Astrocyte (in vitro differentiated cells and primary cell): ENCODE measurements around the gene INTS7. TPM values are rescaled to one million over a fixed set of nuclear protein-coding genes. Genes with fewer than 3 reads are reported as not detected.

Experiments
- DNase-seq: peaks from one replicate; pipeline ENCODE4 v3.0.0-alpha.2; 2010; ENCODE audit warnings: low read depth
- FAIRE-seq: peaks from 2 replicates; lab custom pipeline; 2011; peaks lifted over from hg19 to GRCh38; lab: Jason Lieb, UNC
- H2AFZ ChIP-seq: 2 replicates; pipeline ENCODE4 v1.6.0; 2012; ENCODE audit warnings: low read depth, low read length, inconsistent platforms
- H3K27ac ChIP-seq: 2 replicates; pipeline ENCODE4 v1.5.1; 2011; ENCODE audit warnings: low read depth, low read length, inconsistent platforms
- H3K27me3 ChIP-seq: 2 replicates; pipeline ENCODE4 v1.6.0; 2011; ENCODE audit warnings: low read length, inconsistent platforms; ENCODE audit not compliant: insufficient read depth
- H3K36me3 ChIP-seq: 2 replicates; pipeline ENCODE4 v1.5.1; 2011; ENCODE audit warnings: low read length, inconsistent platforms; ENCODE audit not compliant: insufficient read depth
- H3K4me1 ChIP-seq: 2 replicates; pipeline ENCODE4 v1.5.1; 2011; ENCODE audit warnings: low read length, inconsistent platforms; ENCODE audit not compliant: insufficient read depth
- H3K4me2 ChIP-seq: 2 replicates; pipeline ENCODE4 v1.6.0; 2012; ENCODE audit warnings: low read length, inconsistent platforms
- H3K4me3 ChIP-seq: 2 replicates; pipeline ENCODE4 v1.5.1; 2011; ENCODE audit warnings: low read depth, mild to moderate bottlenecking, low read length, inconsistent platforms; ENCODE audit not compliant: insufficient read depth
- H3K79me2 ChIP-seq: 2 replicates; pipeline ENCODE4 v1.6.0; 2012; ENCODE audit warnings: mild to moderate bottlenecking, low read length, inconsistent platforms; ENCODE audit not compliant: insufficient read depth
- H3K9ac ChIP-seq: 2 replicates; pipeline ENCODE4 v1.6.0; 2012; ENCODE audit warnings: mild to moderate bottlenecking, low read length, inconsistent platforms
- H3K9me3 ChIP-seq: 2 replicates; pipeline ENCODE4 v1.5.1; 2012; ENCODE audit warnings: low read depth, mild to moderate bottlenecking, low read length, inconsistent platforms; ENCODE audit not compliant: insufficient read depth
- H4K20me1 ChIP-seq: 2 replicates; pipeline ENCODE4 v1.6.0; 2012; ENCODE audit warnings: low read length, inconsistent platforms; ENCODE audit not compliant: insufficient read depth
- H3K27ac Mint-ChIP-seq: one replicate; pipeline ENCODE4 v1.8.0; 2021; ENCODE audit warnings: mild to moderate bottlenecking, mixed read lengths; ENCODE audit not compliant: unreplicated experiment
- H3K27me3 Mint-ChIP-seq: one replicate; pipeline ENCODE4 v1.8.0; 2021; ENCODE audit warnings: low read depth, mixed read lengths; ENCODE audit not compliant: unreplicated experiment
- H3K36me3 Mint-ChIP-seq: one replicate; pipeline ENCODE4 v1.8.0; 2021; ENCODE audit warnings: low read depth, mixed read lengths; ENCODE audit not compliant: unreplicated experiment
- H3K4me1 Mint-ChIP-seq: one replicate; pipeline ENCODE4 v1.8.0; 2021; ENCODE audit warnings: low read depth, mixed read lengths; ENCODE audit not compliant: unreplicated experiment
- H3K4me3 Mint-ChIP-seq: one replicate; pipeline ENCODE4 v1.8.0; 2021; ENCODE audit warnings: mild to moderate bottlenecking, moderate library complexity, mixed read lengths; ENCODE audit not compliant: unreplicated experiment
- H3K9me3 Mint-ChIP-seq: one replicate; pipeline ENCODE4 v1.8.0; 2021; ENCODE audit warnings: mild to moderate bottlenecking, mixed read lengths; ENCODE audit not compliant: unreplicated experiment
- EZH2 ChIP-seq: IDR thresholded peaks from 2 replicates; pipeline ENCODE4 v1.6.1; 2012; ENCODE audit warnings: mild to moderate bottlenecking, low read length, inconsistent platforms; ENCODE audit not compliant: insufficient read depth
- total RNA-seq: library from RNA; stranded (reverse); gene quantifications from 2 replicates; pipeline ENCODE4 v1.2.1, GENCODE V29; 2021
- TF ChIP-seq, protein P1 (sequence below): IDR thresholded peaks from 2 replicates; pipeline ENCODE4 v1.5.1; 2011; ENCODE audit warnings: low read depth, mild to moderate bottlenecking, inconsistent platforms, low read length, moderate library complexity; ENCODE audit not compliant: insufficient read depth

Gene INTS7
- total RNA-seq, 1 donor from 2014 or later = 14.7 TPM

DNA sequence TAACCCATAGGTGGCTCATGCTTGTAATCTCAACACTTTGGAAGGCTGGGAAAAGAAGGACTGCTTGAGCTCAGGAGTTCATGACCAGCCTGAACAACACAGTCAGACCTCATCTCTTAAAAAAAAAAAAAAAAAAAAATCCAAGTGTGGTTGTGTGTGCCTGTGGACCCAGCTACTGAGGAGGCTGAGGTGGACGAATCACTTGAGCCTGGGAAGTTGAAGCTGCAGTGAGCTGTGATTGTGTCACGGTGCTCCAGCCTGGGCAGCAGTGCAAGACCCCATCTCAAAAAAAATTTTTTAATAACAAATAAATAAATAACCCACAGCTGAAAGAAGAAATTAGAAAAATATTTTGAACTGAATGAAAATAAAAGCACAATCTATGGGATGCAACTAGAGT lies 13.8 kb downstream of the INTS7 start:
- Histone ChIP-seq H3K27me3 (no peaks in the 10 kb centered on the region), H3K79me2 (peaks cover 43% of the 10 kb centered on the region), H3K4me2 (no peak overlapping the region), H3K4me3 (no peak overlapping the region), H3K9me3 (peaks cover 2% of the 10 kb centered on the region), H3K4me1 (no peaks in the 10 kb centered on the region), H3K36me3 (peaks cover 2% of the 10 kb centered on the region), H2AFZ (no peak overlapping the region), H3K9ac (no peak overlapping the region), H3K27ac (no peak overlapping the region), H4K20me1 (peaks cover 12% of the 10 kb centered on the region)
- no peak overlapping the region for H3K4me3 Mint-ChIP-seq
- no peak overlapping the region for H3K27ac Mint-ChIP-seq
- H3K9me3 Mint-ChIP-seq = peaks cover 2% of the 10 kb centered on the region
- DNase-seq (no peak), FAIRE-seq (no peak)
- peaks cover 3% of the 10 kb centered on the region for H3K4me1 Mint-ChIP-seq
- H3K36me3 Mint-ChIP-seq = no peaks in the 10 kb centered on the region
- TF ChIP-seq, protein P1, sequence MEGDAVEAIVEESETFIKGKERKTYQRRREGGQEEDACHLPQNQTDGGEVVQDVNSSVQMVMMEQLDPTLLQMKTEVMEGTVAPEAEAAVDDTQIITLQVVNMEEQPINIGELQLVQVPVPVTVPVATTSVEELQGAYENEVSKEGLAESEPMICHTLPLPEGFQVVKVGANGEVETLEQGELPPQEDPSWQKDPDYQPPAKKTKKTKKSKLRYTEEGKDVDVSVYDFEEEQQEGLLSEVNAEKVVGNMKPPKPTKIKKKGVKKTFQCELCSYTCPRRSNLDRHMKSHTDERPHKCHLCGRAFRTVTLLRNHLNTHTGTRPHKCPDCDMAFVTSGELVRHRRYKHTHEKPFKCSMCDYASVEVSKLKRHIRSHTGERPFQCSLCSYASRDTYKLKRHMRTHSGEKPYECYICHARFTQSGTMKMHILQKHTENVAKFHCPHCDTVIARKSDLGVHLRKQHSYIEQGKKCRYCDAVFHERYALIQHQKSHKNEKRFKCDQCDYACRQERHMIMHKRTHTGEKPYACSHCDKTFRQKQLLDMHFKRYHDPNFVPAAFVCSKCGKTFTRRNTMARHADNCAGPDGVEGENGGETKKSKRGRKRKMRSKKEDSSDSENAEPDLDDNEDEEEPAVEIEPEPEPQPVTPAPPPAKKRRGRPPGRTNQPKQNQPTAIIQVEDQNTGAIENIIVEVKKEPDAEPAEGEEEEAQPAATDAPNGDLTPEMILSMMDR = no peak
- no peak for TF ChIP-seq EZH2
- H3K27me3 Mint-ChIP-seq = no peaks in the 10 kb centered on the region

DNA sequence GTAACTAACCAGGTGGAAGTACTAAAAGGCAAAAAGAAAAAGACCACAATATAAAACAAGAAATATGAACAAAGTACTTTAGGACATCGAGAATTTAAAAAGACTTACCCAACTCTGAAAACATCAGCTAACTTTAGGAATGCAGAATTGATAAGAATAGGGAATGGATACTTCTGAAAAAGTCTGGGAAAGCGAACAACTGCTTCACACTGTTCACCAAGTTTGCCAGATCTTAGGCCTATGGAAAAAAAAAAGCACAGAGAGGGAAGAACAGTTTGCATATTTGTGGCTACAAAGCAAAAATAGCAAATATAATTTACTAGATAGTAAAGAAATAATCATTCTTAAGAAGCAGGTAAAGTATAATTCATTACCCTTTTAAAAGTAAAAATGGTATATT lies 14.4 kb downstream of the INTS7 start:
- DNase-seq (no peak), FAIRE-seq (no peak)
- Mint-ChIP-seq H3K36me3 (no peaks in the 10 kb centered on the region), H3K27ac (no peak overlapping the region), H3K4me3 (no peak overlapping the region), H3K4me1 (peaks cover 3% of the 10 kb centered on the region), H3K27me3 (no peaks in the 10 kb centered on the region), H3K9me3 (peaks cover 2% of the 10 kb centered on the region)
- no peak overlapping the region for H3K4me2 ChIP-seq
- H3K4me3 ChIP-seq = no peak overlapping the region
- H3K9me3 ChIP-seq = peaks cover 2% of the 10 kb centered on the region
- H2AFZ ChIP-seq = no peak overlapping the region
- H3K9ac ChIP-seq = no peak overlapping the region
- no peaks in the 10 kb centered on the region for H3K27me3 ChIP-seq
- H4K20me1 ChIP-seq = peaks cover 9% of the 10 kb centered on the region
- TF ChIP-seq EZH2 = no peak
- TF ChIP-seq, protein P1 = no peak
- no peak overlapping the region for H3K27ac ChIP-seq
- H3K36me3 ChIP-seq = peaks cover 2% of the 10 kb centered on the region
- H3K79me2 ChIP-seq = peaks cover 37% of the 10 kb centered on the region
- H3K4me1 ChIP-seq = no peaks in the 10 kb centered on the region

DNA sequence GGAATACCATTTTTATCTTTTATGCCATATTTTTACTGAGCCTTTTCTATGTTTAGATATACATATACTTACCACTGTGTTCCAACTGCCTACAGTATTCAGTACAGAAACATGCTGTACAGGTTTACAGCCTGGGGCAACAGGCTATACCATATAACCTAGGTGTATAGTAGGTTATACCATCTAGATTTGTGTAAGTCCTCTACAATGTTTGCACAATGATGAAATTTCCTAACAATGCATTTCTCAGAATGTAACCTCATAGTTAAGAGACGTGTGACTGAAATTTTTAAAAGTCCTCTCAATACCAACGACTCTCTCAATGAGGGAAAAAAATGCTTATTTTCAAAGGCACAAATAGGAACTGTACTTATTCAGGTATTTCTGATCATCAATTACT lies 21.7 kb downstream of the INTS7 start:
- H3K4me1 Mint-ChIP-seq = no peaks in the 10 kb centered on the region
- H3K4me2 ChIP-seq = no peak overlapping the region
- no peak overlapping the region for H2AFZ ChIP-seq
- H3K36me3 Mint-ChIP-seq = no peaks in the 10 kb centered on the region
- H3K27ac Mint-ChIP-seq = no peak overlapping the region
- no peak overlapping the region for H3K9ac ChIP-seq
- no peaks in the 10 kb centered on the region for H3K9me3 ChIP-seq
- FAIRE-seq (no peak), DNase-seq (no peak)
- no peaks in the 10 kb centered on the region for H4K20me1 ChIP-seq
- H3K4me3 ChIP-seq = no peak overlapping the region
- H3K27ac ChIP-seq = no peak overlapping the region
- H3K27me3 ChIP-seq = no peaks in the 10 kb centered on the region
- H3K27me3 Mint-ChIP-seq = no peaks in the 10 kb centered on the region
- H3K9me3 Mint-ChIP-seq = no peaks in the 10 kb centered on the region
- H3K4me1 ChIP-seq = no peaks in the 10 kb centered on the region
- H3K36me3 ChIP-seq = peaks cover 8% of the 10 kb centered on the region
- no peaks in the 10 kb centered on the region for H3K79me2 ChIP-seq
- no peak for TF ChIP-seq EZH2
- TF ChIP-seq, protein P1 = no peak
- no peak overlapping the region for H3K4me3 Mint-ChIP-seq
